Medulla oblongata (tissue), 1 donor: ENCODE data around the gene SLC27A1.
"Not testable (repeated sequence)": the region's sequence is repeated elsewhere in the genome, so short reads cannot be mapped to it uniquely, and the experiment has no call there.

Experiments
- DNase-seq: peaks from one replicate; pipeline ENCODE4 v3.0.0-alpha.2; 2015; ENCODE audit errors: extremely low spot score

SLC27A1 gene

DNA sequence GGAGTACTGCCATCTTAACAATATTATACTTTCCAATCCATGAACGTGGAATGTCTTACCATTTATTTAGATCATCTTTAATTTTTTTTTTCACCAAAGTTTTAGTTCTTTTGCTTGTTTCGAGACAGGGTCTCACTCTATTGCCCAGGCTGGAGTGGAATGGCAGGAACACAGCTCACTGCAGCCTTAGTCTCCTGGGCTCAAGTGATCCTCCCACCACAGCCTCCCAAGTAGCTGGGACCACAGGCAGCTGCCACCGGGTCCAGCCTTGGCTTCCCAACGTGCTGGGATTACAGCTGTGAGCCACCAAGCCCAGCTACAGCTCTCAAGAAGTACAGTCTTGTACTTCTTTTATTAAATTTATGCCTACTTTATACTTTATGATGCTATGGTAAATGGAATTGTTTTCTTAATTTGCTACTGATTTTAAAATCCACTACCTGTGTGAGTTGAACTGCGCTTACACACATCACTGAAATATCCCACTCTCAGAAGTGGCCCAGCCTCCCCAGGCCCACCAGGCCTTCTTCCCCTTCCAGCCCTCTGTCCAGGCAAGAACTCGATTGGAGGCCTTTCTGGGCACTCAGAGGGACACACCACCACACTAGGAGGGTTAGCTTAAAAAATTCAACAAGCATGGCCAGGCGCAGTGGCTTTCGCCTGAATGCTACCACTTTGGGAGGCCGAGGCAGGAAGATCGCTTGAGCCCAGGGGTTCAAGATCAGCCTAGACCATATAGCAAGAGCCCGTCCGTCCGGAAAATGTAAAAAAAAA lies 40.1 kb downstream of the SLC27A1 start:
- no peak for DNase-seq

GRCh38 chr19:17511724-17512573 lies 41.6 kb downstream of the SLC27A1 start:
- DNase-seq, result peak; percentile 86

DNA sequence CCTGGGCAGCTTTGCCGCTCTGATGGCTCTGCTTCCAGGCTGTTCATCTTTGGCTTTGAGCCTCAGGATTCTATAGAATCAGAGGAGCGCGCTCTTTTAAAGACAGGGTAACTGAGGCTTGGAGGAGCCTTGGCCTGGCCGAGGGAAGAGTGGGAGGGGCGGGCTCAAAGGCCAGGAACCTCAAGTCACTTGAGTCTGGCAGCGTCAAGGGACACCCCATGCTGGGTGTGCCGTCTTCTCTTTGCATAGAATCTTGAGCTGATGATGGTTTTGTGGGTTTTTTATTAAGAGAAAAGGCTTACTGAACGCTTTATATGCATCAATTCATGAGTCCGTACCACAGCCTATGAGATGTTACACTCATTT lies 42.2 kb downstream of the SLC27A1 start:
- no peak for DNase-seq

GRCh38 chr19:17515408-17516149 lies 45.3 kb downstream of the SLC27A1 start:
- DNase-seq, result no peak

- no peak for DNase-seq
Observed at GRCh38 chr19:17517898-17518297, 47.6 kb downstream of the SLC27A1 start.

GRCh38 chr19:17518654-17519053 lies 48.3 kb downstream of the SLC27A1 start:
- not testable (repeated sequence) for DNase-seq

DNA sequence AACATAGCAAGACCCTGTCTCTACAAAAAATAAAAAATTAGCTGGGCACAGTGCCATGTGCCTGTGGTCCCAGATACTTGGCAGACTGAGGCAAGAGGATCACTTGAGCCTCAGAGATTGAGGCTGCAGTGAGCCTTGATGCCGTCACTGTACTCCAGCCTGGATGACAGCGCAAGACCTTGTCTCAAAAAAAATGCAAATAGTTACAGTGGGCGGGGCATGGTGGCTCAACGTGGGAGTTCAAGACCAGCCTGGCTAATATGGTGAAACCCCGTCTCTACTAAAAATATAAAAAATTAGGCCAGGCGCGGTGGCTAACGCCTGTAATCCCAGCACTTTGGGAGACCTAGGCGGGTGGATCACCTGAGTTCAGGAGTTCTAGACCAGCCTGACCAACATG lies 49.6 kb downstream of the SLC27A1 start:
- DNase-seq, result no peak

- no peak for DNase-seq
Observed at GRCh38 chr19:17520865-17521264, 50.5 kb downstream of the SLC27A1 start.

DNA sequence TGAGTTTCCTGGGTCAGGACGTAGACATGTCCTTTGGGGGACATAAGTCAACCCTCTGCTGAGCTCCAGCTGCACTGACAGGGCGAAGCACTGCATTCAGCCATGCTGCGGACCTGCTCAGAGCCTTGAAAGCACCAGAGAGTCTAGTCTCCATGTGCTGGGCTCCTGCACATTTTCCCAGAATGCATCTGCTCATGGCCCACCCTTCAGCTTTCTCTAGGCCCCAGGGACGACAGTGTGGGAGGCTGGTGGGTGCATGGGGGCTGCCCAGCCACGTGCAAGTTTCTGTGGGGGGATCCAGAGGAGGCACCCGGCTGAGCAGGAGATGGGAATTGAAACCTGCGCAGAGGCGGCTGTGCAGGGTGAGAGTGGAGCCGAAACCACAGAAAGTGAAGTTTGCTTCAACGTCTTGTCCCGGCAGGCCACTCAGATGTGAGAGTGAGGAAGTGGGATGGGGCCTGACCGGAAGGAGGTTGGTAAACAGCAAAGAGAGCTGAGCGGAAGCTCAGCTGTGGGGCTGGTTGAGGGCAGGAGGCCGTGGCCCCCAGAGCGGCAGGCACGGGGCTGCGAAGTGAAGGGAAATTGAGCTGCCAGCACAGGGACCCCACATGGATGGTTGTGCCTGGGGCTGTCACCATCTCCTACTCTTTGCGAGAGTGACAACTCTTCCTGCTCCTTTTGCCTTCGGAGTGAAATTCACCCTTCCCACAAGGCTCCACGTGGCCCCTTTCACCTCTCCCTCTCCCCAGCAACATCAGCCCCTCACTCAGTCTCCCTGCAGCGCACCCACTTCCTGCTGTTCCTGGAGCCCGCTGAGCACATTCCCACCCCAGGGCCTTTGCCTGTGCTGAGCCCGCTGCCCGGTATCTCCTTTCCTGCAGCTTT lies 52.9 kb downstream of the SLC27A1 start:
- DNase-seq, result peak; percentile 81

DNA sequence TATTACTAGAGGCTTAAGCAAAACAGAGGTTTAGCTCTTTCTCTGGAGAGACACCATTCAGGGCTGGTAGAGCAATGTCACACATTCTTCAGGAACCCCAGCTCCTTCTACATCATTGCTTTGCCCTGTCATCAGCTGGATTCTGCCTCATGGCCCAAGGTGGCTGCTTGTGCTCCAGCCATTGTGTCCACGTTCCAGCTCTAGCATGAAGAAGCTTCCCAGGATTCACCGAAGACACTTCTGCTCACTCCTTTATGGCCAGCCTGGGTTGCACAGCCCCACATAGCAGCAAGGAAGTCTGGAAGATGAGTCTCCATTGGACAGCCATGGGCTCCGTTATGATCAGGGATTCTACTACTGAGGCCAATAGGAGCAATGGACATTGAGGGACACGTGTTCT lies 54.3 kb downstream of the SLC27A1 start:
- DNase-seq, result no peak

- DNase-seq, result no peak
Observed at GRCh38 chr19:17525141-17525540, 54.8 kb downstream of the SLC27A1 start.

GRCh38 chr19:17526922-17527321 lies 56.6 kb downstream of the SLC27A1 start:
- no peak for DNase-seq

DNA sequence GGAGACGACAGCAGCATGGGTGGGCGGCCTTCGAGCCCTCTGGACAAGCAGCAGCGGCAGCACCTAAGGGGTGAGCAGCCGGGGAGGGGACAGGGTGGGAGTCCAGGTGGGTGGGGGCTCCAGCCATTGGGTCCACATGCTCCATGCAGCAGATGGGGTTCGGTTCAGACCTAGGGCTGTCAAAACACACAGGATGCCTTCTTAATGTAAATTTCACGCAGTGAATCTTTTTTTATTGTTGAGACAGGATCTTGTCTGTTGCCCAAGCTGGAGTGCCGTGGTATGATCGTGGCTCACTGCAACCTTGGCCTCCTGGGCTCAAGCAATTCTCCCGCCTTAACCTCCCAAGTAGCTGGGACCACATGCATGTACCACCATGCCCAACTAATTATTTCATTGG lies 57.0 kb downstream of the SLC27A1 start:
- no peak for DNase-seq

DNA sequence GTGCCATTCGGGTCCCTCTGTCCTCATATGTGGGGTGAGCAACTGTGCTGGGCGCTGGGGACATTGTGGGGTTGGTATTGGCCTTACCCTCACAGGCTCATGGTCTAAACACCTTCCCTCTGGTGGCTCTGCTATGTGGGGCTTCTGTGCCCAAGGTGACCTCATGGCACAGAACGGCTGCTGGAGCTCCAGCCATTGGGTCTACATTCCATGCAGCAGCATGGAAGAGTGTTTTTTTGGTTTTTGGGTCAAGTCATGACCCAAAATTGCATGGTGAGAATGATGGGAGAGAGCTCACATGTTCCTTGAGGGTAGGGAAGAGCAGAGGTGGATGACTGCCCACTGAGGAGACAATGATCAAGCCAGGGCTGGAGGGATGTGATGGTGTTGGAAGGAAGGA lies 58.3 kb downstream of the SLC27A1 start:
- DNase-seq, result no peak

DNA sequence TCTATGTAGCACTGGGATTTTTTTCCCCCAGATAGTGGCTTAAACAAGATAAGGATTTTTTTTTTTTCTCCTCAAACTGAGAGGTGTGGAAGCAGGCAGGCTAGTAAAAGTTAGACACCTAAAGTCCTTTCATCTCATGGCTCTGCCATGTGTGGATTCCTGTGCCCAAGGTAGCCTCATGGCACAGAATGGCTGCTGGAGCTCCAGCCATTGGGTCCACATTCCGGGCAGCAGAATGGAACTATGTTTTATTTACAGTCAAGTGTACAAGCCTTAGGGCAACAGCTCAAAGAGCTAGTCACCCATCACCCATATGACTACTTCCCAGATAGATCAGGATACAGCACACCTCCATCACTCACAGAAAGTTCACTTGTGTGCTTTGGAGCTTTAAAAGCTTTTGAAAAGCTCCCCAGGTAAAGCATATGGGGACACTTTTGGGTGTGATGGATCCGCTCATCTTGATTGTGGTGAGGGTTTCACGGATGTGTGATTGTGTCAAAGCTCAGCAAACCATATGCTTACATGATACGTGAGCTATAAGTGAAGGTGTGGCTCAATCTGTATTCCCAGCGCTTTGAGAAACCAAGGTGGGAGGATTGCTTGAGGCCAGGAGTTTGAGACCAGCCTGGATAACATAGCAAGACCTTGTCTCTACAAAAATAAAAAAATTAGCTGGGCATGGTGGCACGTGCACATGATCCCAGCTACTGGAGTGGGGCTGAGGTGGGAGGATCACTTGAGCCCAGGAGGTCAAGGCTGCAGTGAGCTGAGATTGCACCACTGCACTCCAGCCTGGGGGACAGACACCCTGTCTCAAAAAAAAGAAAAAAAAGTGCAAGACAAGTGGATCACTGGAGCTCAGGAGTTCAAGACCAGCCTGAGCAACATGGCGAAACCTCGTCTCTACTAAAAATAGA lies 59.2 kb downstream of the SLC27A1 start:
- no peak for DNase-seq

DNA sequence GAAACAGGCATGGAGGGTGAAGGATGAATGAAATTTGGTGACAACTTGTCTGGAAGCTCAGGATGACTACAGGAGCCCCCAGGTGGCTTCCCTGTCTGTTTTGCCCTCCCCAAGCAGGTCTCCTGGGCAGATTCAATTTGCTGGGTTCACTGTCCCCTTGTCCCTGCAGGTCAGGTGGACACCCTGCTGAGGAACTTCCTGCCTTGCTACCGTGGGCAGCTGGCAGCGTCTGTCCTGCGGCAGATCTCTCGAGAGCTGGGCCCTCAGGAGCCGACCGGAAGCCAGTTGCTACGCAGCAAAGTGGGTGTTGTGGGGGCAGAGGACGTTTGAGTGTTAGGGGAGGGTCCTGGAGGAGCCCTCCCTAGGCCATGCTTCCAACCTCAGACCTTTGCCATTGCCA lies 60.3 kb downstream of the SLC27A1 start:
- no peak for DNase-seq

DNA sequence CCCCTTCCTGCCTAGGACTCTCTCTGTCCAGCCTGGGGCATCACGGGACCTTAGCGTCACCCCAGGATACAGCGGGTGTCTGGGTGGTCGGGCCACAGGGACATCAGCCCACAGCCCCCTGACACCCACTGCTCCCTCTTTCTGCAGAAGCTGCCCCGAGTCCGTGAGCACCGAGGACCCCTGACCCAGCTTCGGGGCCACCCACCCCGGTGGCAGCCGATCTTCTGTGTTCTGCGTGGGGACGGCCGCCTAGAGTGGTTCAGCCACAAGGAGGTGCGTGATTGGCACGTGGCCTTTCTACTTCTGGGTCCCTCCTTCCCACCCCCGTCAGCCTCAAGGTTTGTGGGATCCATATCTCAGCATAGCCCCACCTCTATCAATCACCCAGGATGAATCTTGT lies 61.8 kb downstream of the SLC27A1 start:
- no peak for DNase-seq

- DNase-seq, result no peak
Observed at GRCh38 chr19:17532557-17532956, 62.2 kb downstream of the SLC27A1 start.

DNA sequence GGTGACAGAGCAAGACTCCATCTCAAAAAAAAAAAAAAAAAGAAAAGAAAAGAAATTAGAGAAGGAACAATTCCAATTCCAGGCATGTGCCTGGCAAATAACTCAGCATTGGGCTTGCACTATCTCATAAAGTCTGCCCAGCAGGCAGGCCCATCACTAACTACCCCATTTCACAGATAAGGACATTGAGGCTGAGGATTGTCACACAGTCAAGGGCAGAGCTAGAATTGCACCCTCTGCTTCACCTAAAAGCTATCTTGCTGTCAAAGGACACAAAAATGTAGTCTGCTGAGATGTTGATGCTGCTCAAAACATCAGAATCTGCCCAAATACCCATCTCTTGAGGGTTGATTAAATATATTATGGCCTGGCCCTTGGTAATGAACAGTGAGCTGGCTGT lies 64.4 kb downstream of the SLC27A1 start:
- no peak for DNase-seq

DNA sequence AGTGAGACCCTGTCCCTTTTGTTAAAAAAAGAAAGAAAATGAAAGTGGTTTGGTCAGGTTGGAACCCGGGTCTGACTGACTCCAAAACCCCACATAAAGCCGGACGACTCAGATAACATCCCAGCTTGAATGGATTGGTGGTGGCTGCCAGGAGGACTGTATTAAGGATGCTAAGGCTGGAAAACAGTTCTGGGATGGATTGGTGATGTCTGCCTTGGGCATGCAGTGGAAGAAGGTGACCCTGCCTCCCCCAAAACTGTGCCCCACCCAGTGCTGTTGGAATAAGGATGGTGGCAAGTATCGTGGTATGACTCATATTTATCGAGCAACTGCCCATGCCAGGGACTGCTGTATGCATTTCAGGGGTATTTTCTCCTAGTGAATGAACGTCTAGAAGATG lies 66.6 kb downstream of the SLC27A1 start:
- DNase-seq, result no peak
